GM21528 (cell line): ENCODE results near the gene TRPV3.
A peak's percentile ranks its signal among the peaks of the same experiment; 100 is the strongest.
"Not testable (repeated sequence)": the region's sequence is repeated elsewhere in the genome, so short reads cannot be mapped to it uniquely, and the experiment has no call there.

ENCODE experiments used
- ATAC-seq: cut with Tn5 transposase; IDR thresholded peaks from one replicate; pipeline ENCODE4 v1.9.1; 2021; ENCODE audit warnings: mild to moderate bottlenecking, moderate library complexity; ENCODE audit not compliant: unreplicated experiment, low FRiP score

TRPV3 gene

DNA sequence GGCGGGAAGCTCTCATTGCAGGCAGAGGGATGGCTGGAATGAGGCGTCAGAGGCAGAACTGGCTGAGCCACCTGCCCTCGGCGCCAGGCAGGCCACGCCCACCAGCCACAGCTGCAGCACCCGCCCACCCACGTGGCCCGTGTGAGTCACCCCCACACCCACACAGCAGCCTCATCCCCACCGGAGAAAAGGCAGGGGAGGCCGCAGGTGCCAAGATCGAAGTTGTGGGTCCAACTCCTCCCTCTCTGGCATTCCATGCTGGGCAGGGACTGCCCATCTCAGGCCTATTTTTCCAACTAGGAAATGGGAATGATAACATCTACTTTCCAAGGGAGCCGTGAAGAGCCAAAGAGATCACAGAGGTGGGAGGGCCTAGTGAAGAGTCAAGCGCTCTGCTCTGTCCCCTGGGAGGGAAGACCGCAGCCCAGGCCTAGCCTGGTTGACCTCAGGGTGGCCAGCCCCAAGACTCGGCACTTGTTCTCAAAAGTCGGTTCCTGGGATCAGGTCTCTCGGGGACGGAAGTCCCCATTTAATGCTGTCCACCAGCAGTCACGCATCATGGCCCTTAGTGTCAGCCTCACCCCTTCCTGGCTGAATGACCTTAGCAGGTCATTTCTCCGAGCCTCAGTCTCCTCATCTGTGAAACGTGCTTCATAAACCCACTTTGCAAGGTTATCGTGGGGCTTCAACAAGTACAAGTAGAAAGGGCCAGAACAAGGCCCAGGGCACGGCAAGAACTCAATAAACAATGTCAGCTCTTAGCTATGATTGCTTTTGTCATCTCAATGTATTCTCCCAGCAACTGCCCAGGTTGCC, at the start of gene TRPV3:
Gene TRPV3, minus strand, starts transcription at position 45 of the 816 bp plus-strand sequence. CDS start 2,962 bp downstream, outside the sequence.
- ATAC-seq = peak; percentile 1

DNA sequence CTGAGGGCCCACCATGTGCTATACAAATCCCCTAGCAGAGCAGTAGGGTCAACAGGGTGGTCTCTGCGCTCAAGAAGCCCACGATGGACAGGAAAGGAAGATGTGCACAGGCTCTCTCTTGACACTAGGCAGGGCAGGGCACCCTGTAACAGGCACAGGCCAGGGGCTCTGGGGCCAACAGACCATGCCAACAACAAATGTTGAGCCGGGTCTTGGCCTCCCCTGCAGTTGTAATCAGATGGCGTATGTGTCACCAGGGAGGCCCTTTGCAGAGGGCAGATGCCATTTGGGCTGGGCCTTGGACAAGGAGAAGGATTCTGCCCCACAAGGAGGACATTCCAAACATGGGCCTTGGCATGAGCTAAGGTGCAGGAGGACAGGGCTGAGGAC, 46.3 kb upstream of the TRPV3 start:
- ATAC-seq = no peak

DNA sequence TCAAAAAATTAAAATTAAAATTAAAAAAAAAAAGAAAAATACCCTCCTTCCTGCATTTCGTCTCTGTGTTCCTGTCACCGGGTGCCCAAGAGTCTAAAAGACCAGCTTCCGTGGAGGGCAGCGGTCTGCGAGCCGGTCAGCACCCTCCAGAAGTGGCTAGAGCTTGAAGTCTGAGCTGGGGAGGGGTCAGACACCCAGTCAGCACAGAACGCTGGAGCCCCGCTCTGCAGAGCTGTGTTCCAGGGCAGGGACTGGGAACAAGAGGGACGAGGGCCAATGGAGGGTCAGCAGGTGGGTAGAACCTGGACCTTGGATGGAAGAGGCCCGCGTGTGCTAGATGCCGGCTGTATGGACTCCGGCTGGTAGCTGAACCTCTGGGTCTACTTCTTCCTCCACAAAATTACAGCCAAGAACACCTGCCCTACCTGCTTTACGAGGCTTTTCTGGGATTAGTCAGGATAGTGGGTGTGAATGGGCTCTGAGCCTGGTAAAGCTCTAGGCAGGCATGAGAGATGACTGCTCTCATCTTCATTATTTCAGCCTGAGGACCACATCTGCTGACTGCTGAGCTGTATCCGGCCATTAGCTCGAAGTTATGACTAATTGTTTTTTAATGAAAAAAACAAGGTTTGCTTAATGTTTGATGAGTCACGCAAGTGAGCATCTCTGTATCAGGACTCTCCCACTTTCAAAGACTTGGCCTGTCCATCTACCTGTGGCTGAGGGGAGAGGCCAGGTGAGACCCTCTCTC, 45.7 kb upstream of the TRPV3 start:
- no peak for ATAC-seq

DNA sequence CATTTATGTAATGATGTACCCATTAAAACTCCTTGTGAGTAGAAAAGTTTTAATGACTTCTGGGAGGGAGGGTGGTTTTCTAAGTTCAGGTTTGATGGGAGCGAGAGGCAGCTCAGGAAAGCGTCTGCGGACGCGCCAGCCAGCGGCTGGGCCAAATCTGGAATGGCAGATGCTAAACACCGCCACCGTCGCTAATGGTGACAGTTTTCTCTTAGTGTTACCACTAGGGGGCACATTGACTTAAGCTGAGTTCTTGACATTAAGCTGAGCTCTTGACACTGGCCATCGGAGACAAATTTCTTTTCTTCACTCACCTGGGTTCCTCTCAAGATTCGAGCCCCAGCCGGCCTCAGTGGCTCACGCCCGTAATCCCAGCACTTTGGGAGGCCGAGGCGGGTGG, 44.9 kb upstream of the TRPV3 start:
- ATAC-seq = no peak

DNA sequence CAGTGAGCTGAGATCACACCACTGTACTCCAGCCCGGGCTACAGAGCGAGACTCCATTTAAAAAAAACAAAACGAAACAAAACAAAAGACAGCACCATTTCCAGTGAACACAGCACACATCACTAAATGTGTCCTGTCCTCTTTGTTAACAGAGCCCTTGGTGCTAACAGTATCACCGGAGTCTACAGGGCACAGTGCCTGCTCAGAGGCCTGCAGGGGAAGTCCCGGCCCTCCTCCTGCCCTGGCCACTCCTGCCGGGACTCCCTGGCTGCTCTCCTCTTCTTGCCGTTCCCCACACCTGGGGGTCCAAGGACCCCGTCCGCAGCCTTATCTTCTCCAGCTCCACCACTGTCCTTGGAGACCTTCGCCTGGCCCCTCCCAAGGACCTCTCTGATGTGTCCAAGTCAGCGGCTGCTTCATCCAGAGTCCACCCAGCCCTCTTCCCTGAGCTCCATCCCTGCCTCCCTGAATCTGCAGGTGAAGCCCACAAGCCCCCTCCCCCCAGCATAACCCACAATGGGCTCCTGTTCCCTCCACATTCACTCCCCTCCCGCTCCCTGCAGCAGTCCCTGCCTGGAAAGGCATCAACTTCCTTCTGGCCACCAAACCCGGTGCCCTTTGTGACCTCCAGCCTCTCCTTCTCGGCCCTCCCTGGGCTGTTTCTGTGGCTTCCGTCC, 43.1 kb upstream of the TRPV3 start:
- ATAC-seq = no peak

DNA sequence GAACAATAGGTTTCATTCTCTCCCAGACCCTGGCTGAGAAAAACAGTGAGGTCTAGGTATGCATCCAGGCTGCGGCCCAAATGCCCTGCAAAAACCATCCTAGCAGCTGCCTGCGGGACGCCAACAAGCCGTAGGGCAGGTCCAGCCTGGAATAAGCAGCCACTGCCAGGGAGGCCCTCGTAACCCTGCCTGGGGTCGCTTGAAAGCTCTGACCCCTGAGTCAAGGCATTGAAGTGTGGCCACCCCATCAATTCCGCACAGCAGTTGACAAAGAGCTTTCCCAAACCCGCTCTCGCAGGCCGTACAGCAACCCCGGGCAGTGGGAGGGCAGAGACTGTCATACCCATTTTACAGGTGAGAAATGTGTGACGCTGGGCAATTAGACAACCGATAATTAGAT, 40.5 kb upstream of the TRPV3 start:
- no peak for ATAC-seq

DNA sequence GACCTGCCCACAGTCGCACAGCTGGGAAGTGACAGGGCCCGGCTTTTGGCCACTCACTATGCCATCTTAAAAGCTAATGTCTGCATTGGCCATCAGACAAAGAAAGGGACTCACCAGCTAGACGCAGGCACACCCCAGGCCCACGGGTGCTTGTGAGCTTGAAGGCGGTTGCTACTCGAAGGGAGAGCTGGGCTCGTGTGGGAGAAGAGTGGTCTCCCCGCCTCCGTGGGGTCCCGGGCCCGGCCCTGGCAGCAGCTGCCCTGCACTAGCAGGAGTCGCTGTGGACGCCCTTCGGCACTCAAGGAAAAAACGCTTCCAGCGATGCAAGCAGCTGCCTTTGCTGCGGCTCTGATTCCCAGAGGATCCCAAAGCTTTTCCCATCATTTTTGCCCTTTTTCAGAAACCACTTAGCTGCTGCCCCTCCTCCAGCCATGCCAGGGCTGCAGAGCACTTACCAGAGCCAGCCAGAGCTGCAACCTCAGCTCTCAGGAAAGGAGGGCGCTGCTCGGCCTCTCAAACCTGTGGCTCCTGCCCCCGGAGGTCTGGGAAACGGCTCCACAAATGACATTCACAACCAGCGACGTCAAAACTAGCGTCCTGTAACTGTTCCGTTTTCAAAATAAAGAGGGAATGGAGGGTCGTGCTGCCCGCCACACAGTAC, 39.3 kb upstream of the TRPV3 start:
- ATAC-seq = no peak

DNA sequence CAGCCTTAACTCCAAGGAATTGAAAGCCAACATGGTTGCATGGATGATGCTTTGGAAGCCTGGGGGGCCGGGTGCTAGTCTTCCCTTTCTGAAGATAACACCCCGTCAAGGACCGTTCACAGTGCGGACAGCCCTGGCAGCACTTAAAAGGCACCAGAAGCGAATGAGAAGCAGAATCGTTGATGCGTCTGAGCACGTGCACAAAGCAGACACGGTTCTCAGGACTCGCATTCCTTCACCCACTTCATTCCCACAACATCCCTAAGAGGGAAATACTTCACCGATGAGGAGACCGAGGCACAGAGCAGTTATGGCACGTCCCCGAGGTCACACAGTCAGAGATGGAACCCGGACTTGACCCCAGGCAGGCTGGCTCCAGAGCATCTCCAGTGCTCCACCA, 37.4 kb upstream of the TRPV3 start:
- no peak for ATAC-seq

DNA sequence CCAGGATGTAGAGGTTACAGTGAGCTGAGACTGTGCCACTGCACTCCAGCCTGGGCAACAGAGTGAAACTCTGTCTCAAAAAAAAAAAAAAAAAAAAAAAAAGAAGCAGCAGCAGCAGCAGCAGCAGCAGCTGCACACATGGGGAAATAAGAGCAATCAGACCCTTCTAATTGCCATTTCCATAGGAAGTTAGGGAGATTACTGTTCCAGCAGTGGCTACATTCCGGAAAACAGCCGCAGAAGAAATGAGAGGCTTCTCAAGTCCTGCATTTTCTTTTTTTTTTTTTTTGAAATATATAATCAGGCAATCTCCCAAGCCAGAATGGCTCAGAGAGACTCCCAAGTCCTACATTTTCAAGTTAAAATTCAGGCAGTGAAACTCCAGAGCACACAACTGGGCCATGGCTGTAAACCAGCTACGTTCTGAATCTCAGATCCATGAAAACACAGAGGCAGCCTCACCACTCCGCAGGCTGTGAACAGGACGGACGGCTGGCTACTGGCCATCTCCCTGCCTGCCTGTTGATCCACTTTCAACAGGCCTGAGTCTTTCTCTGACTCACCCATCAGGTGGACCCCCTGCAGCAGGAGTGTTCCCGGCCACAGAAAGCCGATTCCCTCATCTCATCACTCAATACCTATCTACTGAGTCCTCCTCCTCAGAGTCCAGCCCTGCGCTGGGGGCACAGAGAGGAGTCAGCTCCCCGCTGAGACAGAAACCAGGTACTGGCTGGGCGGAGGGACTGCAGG, 36.6 kb upstream of the TRPV3 start:
- no peak for ATAC-seq

DNA sequence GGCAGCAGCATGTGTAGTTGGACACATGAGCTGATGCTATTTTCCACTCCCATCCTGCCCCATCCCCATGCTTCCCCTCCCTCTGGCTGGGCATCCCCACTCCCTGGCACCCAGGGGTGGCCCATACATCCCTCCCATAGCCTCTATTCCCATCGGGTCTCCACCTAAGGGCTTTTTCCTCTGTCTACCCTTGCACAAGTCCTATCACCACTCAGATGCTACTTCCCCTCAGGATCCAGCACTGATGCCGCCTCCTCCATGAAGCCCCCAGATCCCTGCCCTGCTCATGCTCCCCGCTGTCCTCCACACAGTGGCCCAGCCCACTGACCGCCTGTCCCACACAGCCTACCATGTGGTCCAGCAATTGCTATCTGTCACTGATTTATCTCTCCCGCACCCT, 35.8 kb upstream of the TRPV3 start:
- ATAC-seq = no peak

DNA sequence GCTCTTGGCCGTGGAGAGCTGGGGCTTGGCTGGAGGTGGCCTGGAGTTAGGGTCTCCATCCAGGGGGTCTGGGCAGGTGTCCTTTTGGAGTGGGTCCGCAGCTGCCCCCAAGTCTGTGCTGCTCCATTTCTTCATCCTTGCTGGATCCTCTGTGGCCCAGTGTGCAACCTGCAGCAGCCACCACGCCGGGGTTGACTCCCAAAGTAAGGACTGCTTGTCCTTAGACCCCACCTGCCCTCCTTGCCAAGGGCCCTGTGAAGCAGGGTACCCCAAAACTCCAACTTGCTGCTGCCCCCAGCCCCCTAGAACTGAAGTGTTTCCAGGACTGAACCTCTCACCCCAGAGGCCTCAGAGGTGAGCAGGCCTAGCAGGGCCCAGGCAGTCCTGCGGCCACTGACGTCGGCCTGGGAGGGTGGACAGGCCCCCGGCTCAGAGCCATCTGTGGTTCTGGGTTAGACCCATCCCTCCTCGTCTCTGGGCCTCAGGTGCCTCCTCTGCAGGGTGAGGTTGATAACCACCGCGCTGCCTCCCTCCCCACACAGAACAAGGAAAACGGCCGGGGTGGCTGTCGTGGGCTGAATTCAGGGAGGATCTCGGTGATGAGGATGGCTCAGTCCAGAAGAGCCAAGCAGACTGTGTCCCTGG, 34.7 kb upstream of the TRPV3 start:
- no peak for ATAC-seq

DNA sequence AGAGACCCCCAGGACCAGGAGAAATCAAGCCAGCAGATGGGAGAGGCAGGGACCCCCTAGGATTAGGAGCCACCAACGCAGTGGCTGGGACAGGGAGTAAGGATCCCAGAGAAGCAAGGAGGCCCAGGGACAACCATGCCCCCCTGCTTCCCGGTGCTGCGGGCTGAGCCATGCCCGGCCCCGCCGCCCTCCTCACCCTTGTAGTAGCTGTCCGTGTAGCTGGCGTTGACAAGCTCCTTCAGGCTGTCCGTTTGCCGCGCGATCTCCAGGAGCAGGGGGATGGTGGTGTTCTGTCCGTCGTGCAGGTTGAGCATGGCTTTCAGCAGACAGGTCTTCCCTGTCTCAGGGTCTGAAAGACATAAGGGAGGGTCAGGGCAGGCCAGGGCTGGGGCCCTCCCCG, 33.2 kb upstream of the TRPV3 start:
- ATAC-seq = no peak

DNA sequence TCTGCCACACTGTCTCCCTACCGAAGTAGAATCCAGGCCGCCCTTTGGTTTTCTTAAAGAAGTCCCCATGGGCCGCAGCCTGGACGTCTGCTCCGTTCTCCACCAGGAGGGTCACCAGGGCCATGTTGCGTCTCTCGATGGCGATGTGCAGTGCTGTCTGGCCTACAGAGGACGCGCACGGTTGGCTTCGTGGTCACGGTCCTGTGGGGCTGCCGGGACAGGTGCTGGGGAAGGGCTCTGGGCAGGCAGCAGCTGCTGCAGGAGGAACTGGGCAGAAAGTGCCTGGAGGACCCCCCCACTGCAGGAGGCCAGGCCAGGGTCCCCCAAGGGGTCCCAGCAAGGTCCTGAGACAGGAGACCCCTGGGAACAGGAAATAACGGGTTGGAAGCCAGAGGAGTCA, 32.6 kb upstream of the TRPV3 start:
- ATAC-seq = no peak

DNA sequence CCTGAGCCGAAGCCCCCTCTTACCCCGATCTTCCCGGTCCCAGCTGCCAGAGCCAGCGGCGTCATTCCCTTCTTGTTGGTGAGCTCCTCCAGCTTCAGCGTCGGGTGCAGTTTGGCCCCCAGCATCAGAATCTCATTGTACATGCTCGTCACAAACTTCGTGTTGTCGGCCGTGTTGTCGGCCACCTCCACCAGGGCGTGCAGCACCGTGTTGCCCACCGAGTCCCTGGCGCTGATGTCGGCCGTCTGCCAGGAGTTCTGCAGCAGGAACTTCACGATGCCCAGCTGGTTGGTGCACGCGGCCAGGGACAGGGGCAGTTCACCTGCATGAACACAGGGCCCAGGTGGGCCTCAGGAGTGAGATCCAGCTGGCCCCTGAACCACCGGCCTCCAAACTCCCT, 32.2 kb upstream of the TRPV3 start:
- no peak for ATAC-seq

DNA sequence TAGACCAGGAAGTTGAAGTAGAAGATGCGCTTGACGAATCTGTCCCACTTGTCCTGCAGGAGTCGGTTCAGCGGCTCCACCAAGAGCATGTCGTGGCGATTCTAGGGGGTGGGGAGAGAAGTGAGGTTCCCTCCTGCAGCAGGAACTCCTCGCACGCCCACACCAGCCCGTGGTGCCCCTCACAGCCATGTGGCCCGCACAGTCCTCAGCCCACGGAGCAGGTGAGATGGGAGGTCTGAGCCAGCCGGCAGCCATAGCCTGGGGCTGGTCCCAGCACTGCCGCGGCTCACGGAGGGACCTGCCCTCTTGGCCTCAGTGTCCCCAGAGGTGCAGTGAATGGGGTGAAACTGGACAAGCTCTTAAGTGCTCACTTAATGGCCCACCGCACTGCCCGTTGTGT, 28.2 kb upstream of the TRPV3 start:
- no peak for ATAC-seq

DNA sequence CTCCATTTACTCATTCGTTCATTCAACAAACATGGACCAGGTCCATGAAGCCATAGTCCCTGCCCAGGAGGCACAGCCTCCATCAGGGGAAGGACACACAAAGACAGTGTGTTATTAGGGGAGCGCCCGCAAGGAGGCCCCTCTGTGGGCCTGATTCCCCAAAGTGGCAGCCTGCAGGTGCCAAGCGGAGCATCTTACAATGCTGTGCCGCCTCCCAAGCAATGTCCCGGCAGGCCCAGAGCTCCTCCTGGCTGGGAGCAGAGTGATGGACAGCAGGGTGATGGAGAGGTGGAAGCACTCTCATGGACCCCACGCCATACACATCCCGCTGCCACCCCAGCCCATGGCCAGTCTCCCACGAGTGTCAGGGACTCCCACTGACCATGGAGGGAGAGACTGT, 25.8 kb upstream of the TRPV3 start:
- no peak for ATAC-seq

DNA sequence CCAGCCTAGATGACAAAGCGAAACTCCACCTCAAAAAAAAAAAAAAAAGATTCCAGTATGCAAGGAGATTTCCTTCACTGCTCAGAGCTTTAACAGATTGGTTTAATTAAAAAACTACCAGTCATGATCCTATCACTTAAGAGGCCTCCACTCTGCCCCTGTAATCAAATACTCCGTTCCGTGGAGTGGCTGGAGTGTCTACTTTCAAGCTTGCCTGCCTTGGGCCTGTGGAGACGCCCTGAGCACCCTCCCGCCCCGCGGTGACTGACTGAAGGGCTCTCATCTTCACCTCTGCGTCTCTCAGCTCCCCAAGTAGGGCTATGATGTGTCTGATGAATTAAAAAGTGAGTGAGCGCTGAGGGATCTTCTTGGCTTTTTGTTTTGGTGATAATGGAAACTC, 25.3 kb upstream of the TRPV3 start:
- ATAC-seq = no peak

DNA sequence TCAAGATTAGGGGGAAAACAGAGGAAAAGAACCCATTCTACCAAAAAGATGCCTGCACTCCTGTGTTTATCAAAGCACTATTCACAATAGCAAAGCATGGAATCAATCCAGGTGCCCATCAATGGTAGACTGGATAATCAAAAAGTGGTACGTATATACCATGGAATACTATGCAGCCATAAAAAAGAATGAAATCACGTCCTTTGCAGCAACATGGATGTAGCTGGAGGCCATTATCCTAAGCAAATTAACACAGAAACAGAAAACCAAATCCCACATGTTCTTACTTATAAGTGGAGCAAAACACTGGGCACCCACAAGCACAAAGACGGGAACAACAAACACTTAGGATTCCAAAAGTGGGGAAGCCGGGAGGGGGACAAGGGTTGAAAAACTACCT, 21.1 kb upstream of the TRPV3 start:
- not testable (repeated sequence) for ATAC-seq

DNA sequence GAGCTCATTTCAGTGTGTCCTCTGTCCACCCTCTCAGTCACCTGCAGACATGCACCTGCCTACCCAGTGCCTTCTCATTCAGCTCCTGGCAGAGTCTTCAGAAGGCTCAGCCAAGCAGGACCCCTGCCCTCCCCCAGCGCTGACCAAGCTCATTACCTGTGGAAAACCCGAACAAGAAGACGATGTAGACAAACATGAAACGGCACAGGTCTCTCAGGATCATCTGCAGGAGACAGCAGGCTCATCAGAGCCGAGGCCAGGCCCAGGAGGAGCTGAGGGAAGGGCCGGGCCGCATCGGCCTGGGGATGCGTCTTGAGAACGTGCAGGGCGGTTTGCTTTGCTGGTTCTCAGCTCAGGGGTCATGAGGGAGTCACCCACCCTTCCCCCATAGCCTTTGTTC, 19.4 kb upstream of the TRPV3 start:
- no peak for ATAC-seq

DNA sequence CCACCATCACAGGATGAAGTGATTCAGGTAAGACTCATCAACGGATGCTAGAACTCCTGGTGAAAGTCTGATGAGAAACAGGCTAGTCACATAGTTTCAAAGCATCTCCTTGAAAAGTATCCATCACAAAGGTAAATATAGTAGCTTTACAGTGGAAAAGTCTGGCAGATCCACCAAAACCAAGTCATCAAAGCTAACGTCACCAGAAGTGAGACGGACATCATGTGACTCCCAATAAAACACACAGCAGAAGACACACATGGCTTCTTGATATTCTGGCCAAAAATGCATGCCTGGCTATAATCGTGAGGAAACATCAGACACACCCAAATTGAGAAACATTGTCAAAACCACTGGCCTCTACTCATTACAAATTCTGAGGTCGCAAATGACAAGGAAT, 17.9 kb upstream of the TRPV3 start:
- ATAC-seq = no peak
